Activated CD8-positive, alpha-beta memory T cell treated with anti-CD3 and anti-CD28 coated beads, Interleukin-2, amount 50 U/mL, for 24 hours (primary cell): ENCODE data around the gene SFXN1.

Experiments used
- DNase-seq: peaks from one replicate; pipeline ENCODE4 v3.0.0-alpha.2; 2020; ENCODE audit errors: extremely low read depth

SFXN1 gene

GRCh38 chr5:175465282-175465681, 13.1 kb upstream of the SFXN1 start:
- no peak for DNase-seq

- no peak for DNase-seq
These were observed 11.6 kb upstream of the SFXN1 start for GRCh38 chr5:175466700-175467318.

DNA sequence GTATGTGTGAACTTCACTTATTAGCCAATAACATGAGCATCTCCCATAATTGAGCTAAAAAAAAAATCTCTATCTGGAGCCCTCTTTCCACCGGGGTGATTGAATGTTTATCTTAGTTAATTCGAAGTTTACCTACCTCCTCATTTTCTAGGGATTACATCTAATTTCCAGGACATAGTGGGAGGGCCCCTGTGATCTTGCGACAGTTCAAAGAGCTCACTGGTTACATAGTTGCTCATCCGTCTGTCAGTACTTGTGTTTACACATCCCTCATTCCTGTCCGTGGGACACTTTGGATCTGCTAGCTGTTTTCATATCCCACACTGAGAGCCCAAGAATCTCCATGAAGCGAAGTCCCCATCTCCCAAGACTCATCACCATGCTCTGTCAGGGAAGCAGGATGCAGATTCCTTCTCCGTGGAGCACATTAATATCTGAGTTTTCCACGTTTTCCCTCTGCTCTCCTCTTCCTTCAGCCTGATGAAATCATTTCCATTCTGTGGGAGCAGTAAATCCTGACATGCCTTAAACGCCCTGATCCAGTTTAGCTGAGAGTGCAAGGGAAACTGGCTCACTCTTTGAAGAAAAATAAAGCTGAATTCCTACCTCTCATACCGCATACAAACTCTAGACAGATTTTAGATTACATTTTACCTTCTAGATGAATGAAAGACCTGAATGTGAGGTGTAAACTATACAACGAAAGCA, 10.2 kb upstream of the SFXN1 start:
- no peak for DNase-seq

- DNase-seq: no peak
These were observed 9.5 kb upstream of the SFXN1 start for GRCh38 chr5:175468892-175469291.

DNA sequence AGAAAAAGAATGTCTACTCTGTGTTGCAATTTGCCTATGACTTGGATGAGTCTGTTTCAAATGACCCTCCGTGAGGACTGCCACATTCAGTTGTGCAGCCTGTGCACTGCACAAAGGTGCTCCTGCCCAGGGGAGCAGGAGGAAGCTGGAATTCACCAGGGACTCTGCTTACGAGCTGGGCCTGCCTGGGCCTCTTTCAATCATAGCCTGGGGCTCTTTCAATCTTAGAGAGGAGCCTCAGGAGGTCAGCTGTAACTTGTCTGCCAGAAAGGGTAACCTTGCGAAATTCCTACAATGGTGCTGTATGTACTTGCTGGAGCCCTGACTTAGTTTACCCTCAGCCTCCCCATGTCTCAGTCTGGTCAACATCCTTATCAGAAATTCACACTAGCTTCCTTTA, 8.4 kb upstream of the SFXN1 start:
- no peak for DNase-seq

GRCh38 chr5:175470781-175471180, 7.6 kb upstream of the SFXN1 start:
- no peak for DNase-seq

- no peak for DNase-seq
These were observed 7.2 kb upstream of the SFXN1 start for GRCh38 chr5:175471196-175471595.

DNA sequence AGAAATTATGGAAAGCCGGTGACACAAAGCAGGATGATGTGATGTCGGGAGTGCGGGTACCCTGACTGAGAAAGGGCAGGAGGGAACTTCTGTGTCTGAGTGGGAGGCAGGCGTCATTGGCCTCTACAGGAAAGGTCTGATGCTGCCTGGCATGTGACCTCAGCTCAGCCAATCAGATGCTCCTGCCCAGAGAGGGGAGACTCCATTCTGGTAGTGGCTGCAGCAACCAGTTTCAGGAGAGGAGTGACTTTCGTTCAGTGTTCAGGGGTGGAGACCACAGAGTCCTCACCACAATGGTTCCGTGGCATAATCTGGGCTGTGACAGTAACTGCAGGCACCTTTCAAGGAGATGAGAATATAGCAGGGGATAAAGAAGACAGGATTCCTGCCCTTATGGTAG, 6.7 kb upstream of the SFXN1 start:
- no peak for DNase-seq

- no peak for DNase-seq
These were observed 6.0 kb upstream of the SFXN1 start for GRCh38 chr5:175472378-175472777.

DNA sequence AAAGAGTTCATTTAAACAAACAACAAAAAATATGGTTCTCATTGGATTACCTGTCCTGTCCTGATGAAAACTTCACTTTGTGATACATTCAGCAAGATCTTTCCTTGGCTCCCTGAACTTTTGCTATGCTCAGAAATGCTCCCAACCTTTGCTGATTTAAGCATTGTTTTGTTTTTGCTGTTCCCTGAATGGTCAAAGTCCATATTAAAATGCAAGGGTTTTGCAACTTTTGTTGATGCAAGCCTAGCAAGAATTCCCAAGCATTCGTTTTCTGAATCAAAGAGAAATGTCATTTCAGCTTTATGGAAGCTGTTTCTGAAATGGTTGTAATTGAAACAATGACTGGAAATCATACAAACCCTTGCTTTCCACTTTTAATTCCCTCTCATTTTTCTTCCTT, 3.1 kb upstream of the SFXN1 start:
- no peak for DNase-seq

GRCh38 chr5:175477440-175477839, 920 bp upstream of the SFXN1 start:
- DNase-seq: no peak

DNA sequence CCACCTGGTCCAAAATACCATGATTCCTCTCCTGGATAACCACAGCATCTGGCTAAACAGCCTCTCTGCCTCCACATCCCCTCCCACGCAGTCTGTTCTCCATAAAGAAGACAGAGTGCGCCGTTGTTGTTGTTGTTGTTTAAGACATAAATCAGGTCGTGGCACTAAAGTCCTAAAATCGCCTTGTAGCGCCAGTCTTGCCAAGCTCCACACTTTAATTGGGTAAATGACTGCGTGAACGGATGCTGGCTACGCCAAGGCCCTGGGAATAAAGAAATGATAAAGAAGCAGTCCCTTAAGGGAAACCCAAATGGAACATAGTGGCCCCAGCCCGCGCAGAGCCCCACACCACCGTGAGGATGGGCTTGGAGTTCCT, 364 bp upstream of the SFXN1 start:
- DNase-seq: no peak

GRCh38 chr5:175479125-175479881, 943 bp downstream of the SFXN1 start:
- no peak for DNase-seq

- no peak for DNase-seq
These were observed 5.0 kb downstream of the SFXN1 start for GRCh38 chr5:175483337-175483736.

GRCh38 chr5:175484322-175484721, 6.0 kb downstream of the SFXN1 start:
- DNase-seq: no peak

DNA sequence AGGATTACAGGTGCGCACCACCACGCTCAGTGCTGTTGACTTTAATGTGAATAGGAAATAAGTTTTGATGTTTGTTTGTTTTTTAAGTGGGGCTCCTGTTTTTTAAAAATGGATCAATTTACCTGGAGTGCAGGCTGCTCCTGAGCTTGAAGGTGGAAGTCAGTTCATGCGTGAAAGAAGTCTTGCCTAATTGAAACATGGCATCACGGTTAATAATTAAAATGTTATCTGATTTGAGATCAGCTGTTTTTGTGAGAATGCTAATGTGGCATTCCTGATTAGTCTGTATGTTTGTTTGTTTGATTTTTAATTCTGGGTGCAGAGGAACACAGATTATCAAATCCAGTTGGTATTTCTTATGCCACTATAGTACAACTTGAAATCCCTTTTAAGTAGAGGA, 6.5 kb downstream of the SFXN1 start:
- no peak for DNase-seq

- DNase-seq: no peak
These were observed 7.3 kb downstream of the SFXN1 start for GRCh38 chr5:175485631-175486030.

DNA sequence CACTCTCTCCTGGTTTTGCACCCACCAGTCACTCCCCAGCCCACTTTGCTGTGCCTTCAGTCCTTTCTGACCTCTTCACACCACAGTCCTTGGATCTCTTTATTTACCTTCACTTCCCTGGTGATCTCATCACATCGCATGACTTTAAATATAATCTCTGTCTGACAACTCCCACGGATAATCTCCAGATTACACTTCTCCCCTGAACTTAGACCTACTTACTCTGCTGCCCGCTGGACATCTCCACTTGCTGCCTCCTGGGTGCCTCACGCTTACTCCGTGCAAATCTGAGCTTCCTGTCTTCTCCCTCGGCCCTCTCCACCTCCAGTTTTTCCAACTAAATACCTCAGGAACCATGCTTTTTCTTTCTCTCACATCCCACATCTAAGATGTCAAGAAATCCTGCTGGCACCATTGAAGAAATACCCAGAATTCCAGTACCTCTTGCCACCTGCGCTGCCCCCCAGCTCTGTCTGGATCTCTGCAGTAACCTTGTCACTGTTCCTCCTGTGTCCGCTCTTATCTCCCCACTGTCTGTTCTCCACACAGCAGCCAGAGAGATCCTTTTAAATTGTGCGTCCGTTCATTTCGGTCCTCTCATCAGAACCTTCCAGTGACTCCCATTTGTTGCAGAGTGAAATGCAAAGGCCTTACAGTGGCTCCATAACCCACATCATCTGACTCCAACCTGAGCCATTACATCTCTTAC, 9.3 kb downstream of the SFXN1 start:
- no peak for DNase-seq

DNA sequence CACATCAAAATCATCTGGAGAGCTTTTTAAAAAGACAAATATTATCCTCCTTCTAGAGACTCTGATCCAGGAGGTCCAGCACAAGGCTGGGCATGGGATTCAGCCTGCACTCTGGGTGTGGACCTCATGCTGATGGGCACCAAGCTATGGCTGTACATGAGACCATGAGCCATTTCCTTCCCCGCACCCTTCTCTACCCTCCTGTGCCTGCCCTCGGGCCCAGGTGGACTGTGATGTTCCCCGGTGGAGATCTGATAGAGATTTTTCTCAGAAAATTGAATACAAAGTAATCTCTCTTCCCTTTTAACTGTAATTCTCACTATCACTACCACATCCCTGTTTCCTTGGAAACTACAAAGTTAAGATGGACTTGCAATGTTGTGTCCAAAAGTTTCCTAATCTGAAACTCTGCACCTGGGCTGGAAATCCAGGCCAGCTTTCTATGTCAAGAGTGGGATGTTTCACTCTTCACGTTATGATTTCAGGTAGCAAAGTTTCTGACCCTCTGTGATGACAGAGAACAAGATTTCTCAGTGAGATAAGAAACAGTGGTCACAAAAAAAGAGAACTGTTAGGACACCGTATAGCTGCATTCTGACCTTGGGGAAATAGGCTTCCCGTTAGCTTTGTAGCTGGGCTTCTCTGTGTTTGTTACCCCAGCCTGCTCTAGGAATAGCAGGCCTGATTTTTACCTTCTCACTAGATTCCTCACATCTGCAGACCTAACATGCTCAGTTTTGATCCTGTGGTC, 11.5 kb downstream of the SFXN1 start:
- no peak for DNase-seq

- no peak for DNase-seq
These were observed 12.9 kb downstream of the SFXN1 start for GRCh38 chr5:175491223-175491622.

DNA sequence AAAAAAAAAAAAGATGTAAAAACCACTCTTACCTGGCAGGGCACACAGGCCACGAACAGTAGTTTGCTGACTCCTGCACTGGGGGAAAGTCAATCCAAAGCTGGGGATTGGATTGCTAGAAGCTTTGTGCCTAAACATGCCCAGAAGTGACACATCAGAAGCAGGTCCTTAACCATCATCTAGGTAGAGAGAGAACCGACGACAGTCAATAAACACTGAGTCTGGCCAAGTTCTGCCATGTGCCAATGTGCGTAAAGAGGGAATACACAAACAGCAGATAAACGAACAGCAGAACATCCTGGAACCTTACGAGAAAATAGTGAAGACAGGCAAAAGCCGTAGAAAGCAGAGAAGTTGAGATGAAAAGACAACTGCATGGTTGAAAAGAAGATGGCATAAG, 14.9 kb downstream of the SFXN1 start:
- no peak for DNase-seq

DNA sequence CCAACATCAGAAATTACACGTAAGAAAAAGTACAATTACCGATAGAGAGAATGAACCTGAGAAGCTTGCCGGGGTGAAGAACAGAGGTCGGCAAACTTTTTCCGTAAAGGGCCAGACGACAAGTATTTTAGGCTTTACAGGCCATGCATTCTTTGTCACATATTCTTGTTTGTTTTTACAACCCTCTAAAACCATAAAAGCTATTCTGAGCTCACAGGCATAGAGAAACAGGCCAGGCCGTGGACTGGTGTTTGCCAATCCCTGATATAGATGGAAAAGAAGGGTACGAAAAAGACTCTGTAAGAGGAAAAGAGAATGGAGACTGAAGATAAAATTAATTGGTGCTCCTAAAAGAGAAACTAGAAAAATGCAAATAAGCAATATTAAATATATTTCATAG, 15.4 kb downstream of the SFXN1 start:
- DNase-seq: no peak
